Femur (tissue), 1 donor: ENCODE results near the gene FCN2.

Experiments
- DNase-seq: peaks from one replicate; pipeline ENCODE4 v3.0.0-alpha.2; 2017

FCN2 gene

DNA sequence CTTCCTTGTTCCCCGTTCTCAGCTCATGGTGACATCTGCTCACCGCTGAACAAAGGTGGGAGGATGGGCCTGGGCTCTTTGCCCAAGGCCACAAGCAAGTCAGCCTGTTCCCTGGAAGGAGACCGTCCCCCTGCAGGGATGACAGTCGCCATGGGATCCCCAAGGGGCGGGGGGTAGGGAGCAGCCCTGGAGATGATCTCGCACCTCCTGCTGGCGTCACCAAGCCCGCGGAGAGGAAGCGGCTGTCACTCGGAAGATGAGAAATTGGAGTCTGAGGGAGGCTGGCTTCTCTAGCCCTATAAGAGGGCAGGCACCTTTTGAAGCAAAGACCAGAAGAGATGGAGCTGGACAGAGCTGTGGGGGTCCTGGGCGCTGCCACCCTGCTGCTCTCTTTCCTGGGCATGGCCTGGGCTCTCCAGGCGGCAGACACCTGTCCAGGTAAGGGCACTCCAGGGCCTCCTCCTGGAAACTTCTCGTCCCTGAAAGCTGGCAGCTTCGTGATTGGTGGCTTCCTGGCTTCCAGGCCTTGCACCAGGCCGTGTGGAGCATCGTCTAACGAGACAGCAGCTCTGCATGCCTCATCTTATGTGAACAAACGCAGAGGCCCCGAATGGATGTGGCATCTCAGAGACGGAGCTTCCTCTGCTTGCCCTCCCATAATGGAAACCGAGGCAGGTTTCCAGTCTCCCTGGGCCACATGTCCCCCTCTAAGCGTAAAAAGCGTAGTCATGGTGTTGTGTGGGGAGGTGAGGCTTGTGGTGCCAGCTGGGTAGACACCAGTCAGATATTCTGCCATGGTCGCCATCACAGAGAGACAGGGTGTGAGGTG lies at the start of gene FCN2:
FCN2 (plus strand) TSS at position 327 of the 829 bp plus-strand sequence; CDS start at position 339, 12 bp downstream.
- no peak for DNase-seq

DNA sequence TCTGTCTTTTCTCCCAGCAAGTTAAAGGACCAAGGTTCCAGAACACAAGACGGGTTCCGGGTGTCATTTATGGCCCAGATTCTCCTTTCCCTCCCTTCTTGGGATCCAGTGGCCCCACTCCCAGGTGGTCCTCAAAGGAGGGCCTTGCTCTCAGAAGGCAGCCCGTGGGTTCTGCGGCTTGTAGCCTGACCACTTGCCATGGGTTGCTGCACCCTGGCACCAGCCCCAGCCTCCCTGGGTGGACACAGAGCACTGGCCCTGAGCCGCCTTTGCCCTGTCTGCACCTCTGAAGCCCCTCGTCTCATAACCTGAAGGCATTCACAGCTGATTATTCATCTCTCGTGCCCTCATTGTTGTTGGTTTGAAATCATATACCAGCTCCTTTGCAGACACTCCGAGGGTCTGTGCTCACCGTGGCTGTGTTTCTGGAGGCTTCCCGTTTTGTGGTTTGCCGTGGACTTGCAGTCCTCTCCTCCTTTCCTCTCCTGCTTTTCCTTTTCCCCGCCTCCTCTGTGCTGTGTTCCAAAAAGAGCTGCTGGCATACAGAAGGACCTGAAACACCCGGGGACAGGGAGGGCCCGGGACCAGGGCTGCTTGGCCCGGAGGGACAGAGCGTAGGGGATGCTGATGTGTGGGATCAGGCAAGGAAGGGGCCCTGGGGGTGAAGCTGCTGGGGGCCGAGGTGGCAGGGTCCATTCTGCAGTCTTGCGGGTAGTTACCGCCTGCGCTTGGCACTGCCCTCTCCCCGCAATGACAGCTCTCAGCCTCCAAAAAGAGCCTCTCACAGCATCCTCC lies 49.5 kb upstream of the FCN2 start:
- DNase-seq: no peak

DNA sequence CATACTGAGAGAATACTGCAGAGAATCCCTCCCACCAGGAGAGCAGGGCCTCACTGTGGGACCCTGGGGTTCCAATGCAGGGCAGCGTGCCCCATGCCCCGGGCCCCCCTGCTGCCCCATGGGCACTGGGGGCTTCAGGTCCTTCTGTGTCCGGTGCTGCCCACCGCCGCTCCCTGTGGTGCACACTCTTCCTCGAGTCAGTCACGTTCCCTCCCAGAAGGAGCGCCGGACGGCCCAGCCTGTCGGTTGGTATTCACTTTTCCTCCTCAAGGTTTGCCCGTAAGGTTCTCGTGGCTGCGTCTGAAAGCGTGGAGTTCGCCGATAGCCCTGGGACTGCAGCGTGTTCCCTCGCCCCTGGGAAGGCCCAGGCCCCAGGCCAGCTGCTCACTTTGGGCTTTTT lies 48.1 kb upstream of the FCN2 start:
- no peak for DNase-seq

DNA sequence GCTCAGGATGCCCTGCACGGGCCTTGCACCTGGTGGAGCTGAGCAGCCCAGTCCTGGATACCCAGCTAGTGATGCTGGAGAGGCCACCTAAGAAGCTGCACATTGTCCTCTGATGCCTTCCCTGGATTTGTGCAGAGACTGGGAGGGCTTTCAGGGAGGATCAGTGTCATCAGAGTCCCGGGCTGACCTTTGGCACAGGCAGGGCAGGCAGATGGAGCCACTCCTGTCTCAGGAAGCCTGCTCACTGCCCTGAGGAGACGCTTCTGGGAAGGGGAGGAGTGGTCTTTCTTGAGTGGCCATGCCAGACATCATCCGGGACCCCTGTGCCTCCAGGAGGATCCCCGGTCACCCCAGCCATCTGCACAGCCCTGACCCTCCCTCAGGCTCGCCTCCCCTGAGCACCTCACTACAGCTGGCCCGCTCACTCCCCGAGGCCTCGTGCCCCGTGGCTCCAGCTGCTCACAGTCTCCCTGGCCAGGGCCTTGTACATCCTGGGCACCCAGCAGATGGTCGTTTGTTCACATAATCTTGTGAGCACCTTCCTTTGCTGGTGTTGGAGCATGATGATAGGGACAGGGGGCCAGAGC lies 47.2 kb upstream of the FCN2 start:
- no peak for DNase-seq

DNA sequence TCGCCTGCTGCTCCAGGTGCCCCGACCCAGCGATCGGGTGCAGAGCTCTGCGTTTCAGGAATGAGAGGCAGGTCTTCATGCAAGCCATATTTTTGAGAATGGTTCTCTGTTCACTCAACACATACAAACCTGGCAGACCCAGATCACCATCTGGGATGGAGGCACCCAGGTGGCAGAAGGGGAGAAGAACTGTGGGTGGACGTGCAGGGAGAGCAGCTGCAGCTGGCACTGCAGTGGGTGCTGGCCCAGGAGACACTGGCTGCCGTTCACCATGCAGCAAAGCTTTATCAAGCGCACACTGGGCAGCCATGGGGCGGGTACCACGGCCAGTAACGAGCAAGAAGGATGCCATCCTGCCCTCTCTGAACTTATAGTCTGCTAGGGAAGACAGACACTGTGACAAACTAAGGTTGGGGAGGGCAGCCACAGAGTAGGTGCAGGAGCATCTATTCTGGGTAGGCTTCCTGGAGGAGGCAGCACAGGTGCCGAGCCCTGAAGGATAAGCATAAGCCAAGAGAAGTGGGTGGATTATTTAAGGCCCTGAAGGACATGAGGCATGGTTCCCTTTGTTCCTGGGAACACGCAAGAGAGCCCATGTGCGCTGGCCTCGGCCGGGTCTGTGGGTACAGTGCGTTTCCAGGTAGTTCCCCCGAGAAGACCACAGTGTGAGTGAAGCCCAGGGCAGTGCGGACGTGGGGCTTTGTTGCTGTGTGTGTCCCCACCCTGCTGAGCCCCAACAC lies 46.2 kb upstream of the FCN2 start:
- DNase-seq: no peak

DNA sequence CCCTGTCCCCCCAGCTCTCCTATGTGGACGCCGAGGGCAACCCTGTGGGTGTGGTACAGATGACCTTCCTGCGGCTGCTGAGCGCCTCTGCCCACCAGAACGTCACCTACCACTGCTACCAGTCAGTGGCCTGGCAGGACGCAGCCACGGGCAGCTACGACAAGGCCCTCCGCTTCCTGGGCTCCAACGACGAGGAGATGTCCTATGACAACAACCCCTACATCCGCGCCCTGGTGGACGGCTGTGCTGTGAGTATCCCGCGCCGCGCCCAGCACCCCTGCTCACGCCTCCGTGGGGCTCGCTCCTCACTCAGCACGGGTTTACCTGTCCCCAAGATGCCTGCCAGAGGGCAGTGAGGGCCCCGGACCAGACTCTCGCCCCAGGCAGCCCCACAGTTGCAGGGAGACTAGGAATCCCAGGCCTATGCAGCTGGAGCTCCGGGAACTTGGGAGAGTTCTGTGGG lies 45.6 kb upstream of the FCN2 start:
- DNase-seq: no peak

DNA sequence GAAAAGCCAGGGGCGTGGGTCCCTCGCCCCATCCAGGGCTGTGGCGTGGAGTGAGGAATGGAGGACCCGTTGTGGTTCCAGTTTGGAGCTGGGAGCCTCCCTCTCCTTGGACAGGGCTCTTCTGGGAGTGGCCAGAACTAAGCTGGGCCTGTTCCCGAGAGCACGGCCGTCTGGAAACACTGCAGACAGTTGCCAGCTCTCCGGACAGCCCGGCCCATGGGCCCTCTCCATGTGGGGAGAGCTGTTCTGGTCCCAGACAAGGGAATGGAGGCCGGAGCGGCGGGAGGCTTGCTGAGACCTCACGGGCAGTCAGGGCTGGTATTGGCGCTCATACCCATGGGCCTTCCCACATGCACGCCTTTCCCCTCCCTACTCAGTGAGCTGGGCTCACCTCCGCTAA lies 45.2 kb upstream of the FCN2 start:
- DNase-seq: no peak

DNA sequence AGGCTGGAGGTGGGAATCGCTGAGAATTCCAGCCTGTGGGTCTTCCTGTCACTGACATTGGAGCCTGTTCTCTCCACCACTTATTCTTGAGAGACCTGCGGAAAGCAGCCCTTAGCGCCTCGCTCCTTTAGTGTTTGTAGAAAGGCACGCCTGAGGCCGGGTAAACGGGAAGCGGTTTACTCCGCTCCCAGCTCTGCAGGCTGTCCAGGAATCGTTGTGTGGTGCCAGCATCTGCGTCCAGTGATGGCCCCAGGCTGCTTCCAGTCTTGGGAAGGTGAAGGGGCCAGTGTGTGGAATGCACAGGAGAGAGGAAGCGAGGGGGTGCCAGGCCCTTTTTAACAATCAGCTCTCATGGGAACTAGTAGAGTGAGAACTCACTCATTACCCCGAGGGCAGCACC lies 44.6 kb upstream of the FCN2 start:
- no peak for DNase-seq

DNA sequence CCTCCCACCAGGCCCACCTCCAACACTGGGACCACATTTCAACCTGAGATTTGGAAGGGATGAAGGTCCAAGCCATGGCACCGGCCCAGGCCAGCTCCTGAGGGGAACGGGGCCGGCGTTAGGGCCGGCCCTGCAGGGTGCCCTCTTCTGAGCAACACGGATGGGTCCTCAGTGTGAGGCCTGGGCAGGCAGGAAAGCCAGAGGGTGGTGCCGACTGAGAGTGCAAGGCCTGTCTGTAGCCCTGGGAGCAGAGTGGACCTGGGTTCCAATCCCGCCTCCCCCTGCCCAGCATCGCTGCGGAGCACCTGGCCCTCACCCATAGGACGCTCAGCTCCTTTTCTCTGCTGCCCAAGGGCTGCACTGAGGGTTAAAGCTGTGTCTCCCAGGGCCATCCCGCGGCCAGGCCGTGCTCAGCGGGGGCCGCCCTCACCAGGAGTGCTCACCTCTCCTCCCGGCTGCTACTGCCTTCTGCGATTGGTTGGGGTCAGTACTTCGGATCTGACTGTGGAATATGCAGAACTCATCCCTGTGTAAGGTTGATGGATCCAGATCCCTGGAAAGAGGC lies 44.1 kb upstream of the FCN2 start:
- DNase-seq: no peak

DNA sequence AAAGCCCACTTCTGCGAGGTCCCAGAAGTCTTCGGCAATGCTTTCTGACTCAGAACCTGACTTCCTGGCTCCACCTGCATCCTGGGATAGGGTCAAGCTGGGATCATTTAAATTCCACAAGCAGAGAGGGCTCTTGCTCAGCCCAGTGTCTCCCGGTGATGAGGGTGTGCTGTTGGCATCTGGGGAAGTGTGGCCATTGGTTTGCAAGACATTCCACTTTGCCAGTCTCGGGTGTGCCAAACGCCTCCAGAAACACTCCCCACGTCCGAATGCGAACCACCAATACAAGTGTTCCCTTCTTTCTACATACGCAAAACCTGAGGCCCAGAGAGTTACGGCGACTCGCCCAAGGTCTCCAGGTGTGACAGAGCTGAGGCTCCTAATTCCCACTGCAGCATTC lies 43.1 kb upstream of the FCN2 start:
- DNase-seq: no peak

DNA sequence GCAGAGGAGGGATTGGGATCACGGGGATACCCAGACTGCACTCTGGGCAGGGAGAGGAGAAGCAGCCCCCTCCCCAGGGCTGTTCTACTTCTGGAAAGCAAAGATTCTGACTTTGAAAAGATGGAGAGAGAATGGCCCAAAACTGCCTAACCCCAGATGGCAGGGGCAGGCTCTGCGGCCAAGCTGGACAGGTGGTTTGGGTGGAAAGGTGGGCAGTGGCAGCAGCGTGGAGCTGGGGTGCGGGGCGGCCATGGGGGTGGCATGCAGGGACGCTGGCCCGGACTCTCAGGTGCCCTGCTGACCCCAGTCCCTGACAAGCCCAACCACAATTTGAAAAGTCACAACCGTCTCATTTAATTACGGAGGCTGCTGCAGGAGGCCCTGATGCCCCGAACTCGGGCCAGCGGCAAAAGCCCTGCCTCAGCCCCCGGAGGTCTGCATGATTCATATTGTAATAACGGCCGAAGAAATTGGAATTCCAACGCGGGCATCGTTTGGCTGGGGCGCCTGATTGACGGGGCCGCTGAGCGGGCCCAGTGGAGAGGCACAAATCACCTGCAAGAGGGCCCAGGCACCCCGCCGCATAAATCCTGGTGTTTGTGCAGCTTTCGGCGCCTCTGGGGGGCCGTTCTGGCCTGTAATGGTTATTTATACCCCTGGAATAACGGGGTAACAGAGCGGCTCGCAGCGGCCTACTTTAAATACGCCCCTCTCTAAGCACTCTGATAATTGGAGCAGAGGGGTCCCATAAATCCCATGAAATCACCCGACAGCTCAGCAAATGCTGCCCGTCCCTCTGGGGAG lies 41.8 kb upstream of the FCN2 start:
- DNase-seq: no peak

DNA sequence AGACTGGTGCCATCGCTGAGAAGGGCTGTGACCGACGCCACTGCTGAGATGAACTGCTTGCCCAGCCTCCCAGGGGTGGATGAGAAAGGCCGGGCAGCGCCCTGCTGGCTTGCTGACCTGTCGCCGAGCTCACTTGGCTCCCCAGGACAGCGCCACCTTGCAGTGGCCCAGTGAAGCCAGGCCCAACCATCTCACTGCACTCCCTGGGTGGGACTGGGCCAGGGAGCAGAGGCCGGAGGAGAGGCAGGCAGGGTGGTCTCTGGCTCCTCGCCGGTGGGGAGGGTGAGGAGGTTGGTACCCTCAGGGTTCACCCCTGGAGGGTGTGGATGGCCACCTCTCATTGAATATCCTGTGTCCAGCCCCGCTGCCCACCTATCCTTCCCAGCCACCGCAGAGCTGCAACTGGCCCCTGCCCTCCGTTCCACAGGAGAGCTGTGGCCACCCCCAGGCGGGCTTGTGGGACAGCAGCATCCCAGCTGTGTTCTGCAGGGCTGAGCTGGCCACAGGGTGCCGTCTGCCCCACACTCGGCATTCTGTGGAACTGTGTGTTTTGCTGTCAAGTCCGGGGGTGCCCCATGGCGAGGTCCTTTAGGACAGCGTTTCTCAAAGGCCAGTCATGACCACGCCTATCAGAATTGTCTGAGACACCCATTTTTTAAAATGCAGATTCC lies 41.0 kb upstream of the FCN2 start:
- DNase-seq: no peak

DNA sequence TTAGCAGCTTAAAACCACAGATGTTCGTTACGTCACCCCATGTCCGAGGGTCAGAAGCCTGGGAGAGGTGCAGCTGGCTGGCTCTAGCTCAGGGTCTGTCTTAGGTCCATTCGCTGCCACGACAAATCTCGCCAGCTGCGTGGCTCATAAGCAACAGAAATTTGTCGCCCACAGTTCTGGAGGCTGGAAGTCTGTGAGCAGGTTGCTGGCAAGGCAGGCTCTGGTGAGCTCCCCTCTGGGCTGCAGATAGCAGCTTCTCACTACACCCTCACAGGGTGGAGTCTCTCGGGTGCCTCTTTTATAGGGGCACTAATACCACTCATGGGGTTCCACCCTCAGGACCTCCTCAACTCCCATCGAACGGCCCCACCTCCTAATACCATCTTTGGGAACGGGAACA lies 40.1 kb upstream of the FCN2 start:
- DNase-seq: no peak

DNA sequence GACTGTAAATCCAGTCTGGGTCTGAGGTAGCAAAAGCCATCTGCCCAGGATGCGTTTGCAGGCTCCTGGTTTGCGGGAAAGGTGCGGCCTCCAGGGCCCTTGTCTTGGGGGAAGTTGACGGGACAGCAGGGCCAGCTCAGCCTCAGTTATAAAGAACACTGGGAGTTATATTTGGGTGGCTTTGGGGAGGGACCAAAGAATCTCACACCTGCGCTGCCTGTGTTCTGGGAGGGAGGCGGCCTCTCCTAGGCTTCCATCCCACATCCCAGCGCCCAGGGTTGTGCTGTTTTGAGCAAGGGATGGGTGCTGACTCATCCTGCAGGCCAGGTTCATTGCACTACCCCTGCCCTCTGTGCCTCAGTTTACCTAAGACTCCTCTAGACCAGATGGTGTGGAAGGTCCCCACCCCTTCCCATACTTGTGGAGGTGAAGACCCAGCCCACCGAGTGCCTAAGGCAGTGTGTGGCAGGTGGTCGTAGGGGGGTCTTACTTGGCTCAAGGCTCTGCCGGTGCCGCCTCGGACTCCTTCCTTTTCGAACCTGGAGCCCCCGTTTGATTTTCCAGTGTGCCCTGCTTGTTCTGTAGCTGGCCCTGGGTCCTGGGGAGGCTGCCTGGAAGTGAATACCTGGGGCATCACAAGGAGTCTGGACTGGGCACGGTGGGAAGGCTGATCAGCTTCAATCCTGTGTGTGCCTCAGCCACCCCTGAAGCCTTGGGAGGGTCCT lies 39.3 kb upstream of the FCN2 start:
- DNase-seq: no peak

DNA sequence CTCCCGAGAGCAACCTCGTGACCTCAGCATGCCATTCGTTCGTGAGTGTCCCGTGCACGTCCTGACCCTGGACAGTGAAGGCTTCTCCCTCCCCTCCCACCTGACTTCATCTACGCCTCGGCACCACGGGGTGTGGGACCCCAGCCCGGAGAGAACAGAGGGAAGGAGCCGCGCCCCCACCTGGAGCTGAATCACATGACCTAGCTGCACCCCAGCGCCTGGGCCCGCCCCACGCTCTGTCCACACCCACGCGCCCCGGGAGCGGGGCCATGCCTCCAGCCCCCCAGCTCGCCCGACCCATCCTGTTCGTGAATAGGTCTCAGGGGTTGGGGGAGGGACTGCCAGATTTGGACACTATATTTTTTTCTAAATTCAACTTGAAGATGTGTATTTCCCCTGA lies 38.3 kb upstream of the FCN2 start:
- DNase-seq: no peak

DNA sequence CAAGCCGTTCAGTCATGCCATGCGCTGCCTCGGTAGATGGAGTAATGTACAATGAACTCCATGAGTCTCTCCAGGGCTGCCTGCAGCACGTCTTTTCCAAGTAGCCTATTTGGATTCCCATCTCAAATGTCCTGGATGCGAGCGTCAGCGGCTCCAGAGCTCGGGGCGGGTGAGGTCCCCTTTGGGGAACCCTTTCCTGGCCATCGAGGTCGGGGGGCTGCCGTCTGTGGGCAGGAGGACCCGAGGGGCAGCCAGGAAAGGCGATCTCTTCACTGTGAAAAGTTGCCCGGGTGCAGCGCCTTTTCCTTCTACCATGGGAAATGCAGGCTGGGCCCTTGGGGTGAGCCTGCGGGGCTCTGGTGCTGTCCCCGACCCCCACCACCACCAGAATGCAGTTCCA lies 36.9 kb upstream of the FCN2 start:
- no peak for DNase-seq

DNA sequence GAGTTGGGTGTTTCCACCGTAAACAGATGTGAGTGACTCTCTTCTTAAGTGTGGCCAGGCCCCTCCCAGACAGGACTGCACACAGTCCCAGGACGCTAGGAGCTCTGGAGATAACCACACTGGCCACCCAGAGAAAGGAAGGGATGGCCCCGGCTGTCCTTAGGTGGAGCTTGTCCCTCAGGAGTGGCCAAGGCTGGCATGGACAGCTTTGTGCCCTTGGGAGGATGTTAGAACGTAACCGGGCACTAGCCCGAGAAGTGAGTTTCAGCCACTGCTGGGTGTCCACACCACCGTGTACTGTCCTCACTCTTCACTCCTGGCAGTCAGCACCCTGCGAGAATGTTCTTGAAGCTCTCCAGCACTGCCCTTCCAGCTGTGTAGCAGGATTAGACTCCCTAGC lies 35.8 kb upstream of the FCN2 start:
- no peak for DNase-seq

DNA sequence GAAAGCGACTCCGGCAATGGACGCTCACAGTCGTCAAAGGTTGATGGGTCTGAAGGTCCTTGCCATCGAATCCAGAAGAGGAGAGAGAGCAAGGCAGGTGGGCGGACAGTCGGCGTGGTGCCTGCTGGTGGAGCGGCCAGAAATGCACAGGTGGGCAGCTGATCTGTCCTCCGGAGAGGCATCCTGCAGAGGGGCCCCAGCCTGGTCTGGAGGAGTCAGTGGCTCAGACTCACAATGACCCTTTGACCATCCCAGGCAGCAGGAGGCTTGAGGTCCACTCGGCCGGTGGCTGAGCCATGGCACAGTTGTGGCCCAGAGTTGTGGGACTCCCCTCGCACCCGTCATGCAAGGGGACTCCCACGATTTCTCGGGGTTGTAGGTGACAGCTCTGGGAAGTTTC lies 34.4 kb upstream of the FCN2 start:
- DNase-seq: no peak

DNA sequence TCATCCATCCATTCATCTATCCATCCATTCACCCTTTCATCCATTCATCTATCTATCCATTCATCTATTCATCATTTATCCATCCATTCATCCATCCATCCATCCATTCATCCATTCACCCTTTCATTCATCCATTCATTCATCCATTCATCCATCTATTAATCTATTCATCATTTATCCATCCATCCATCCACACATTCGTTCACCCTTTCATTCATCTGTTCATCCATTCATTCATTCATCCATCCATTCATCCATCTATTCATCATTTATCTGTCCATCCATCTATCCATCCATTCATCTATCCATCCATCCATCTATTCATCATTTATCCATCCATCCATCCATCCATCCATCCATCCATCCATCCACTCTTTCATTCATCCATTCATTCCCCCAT lies 33.9 kb upstream of the FCN2 start:
- no peak for DNase-seq

DNA sequence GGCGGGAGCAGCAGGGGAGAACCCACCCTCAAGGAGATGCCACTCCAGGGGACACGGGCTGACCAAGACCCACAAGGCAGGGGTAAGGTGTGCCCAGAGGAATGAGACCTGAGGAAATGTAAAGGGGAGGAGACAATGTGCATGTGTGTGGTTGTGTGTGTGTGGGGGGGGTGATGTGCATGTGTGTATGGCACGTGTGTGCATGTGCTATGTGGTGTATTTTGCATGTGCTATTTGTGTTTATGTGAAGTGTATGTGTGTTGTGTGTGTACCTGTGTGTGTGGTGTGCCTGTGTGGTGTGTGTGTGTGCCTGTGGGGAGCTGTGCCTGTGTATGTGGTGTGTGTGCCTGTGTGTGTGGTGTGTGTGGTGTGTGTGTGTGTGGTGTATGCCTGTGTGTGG lies 33.5 kb upstream of the FCN2 start:
- no peak for DNase-seq
